Peyer's patch (tissue), 4 donors: ENCODE results near the gene HSD3B2. TPM values are rescaled to one million over a fixed set of nuclear protein-coding genes. Genes with fewer than 3 reads are reported as not detected.
"Not testable (repeated sequence)": the region's sequence is repeated elsewhere in the genome, so short reads cannot be mapped to it uniquely, and the experiment has no call there.

Experiments
- DNase-seq, 3 donors: peaks; one replicate each; pipeline ENCODE4 v3.0.0-alpha.2; 2017 to 2019
- H3K27ac ChIP-seq, 4 donors: fragments of 200-600 bp; sonication (generic); one replicate each; pipeline ENCODE4 v1.5.1; 2016 to 2019
- H3K27me3 ChIP-seq, 2 donors: fragments of 200-600 bp; sonication (generic); one replicate each; pipeline ENCODE4 v1.5.1; 2019
- H3K36me3 ChIP-seq, 3 donors: fragments of 200-600 bp; sonication (generic); one replicate each; pipeline ENCODE4 v1.5.1; 2016 to 2019
- H3K4me1 ChIP-seq, 4 donors: fragments of 200-600 bp; sonication (generic); one replicate each; pipeline ENCODE4 v1.5.1; 2016 to 2019
- H3K4me3 ChIP-seq, 4 donors: fragments of 200-600 bp; sonication (generic); 1 replicate in 3 of 4; 2 replicates in 1 of 4; pipeline ENCODE4 v1.5.1; 2016 to 2019; ENCODE audit warnings: mild to moderate bottlenecking in 1 of 4
- H3K9me3 ChIP-seq, 4 donors: fragments of 200-600 bp; sonication (generic); one replicate each; pipeline ENCODE4 v1.5.1; 2016 to 2019; ENCODE audit warnings: mild to moderate bottlenecking in 1 of 4
- POLR2A ChIP-seq, 2 donors: fragments of 450-650 bp; IDR thresholded peaks; one replicate each; pipeline ENCODE4 v1.5.1; 2017; ENCODE audit warnings: antibody characterized with exemption in 2 of 2, mild to moderate bottlenecking in 2 of 2, moderate library complexity in 2 of 2
- total RNA-seq, 4 donors: library from RNA; depleted of rRNA; stranded (reverse); fragments of >200 nt; gene quantifications; one replicate each; pipeline ENCODE4 v1.1.0, GENCODE V29; 2016
- TF ChIP-seq, protein P1 (sequence below), 6 experiments: fragments of 450-650 bp in 4 of 6; fragments of 200-600 bp in 2 of 6; sonication (generic) in 1 of 6; IDR thresholded peaks; one replicate each; pipeline ENCODE4 v1.5.1; 2017 to 2019; ENCODE audit warnings: antibody characterized with exemption in 6 of 6, mild to moderate bottlenecking in 3 of 6, moderate library complexity in 1 of 6

The HSD3B2 gene
- total RNA-seq, 4 donors from 2014 or later, result 14.9 to 132 (median 126) TPM; not detected in 1

DNA sequence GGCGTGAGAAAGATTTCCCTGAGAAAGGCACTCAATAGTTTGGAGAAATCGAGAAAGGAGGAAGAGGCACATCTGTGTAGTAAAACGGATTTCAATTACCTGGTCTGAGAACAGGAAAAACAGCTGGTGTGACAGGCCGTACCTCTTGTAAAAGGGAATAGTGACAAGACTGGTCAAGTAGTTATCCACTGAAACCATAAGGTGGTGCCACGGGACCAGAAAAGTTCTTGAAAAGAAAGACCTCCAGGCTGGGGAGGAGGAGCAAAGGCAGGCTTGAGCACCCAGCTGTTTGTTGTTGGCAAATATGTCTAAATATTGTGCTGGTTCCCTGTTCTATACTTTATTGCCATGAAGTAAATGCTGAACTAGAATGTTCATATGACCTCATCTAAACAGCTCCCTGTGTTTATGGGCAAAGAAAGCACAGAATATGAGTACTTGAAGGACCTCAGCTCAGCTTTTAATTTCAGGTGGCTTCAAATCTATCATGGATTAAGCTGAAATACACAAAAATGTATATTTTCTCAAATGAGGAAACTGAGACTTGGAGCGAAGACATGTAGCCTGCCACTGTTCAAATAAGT lies 42.4 kb upstream of the HSD3B2 start:
- DNase-seq, result peak in 1 of 3 donors; percentile 64
- Histone ChIP-seq H3K9me3 (no peaks in the 10 kb centered on the region), H3K27me3 (no peaks in the 10 kb centered on the region), H3K27ac (peak overlapping the region in 1 of 4 donors; percentile 39), H3K4me1 (peaks cover 0 to 10% (median 0%) of the 10 kb centered on the region in 4 donors), H3K4me3 (no peak overlapping the region), H3K36me3 (no peaks in the 10 kb centered on the region)
- TF ChIP-seq, protein P1, sequence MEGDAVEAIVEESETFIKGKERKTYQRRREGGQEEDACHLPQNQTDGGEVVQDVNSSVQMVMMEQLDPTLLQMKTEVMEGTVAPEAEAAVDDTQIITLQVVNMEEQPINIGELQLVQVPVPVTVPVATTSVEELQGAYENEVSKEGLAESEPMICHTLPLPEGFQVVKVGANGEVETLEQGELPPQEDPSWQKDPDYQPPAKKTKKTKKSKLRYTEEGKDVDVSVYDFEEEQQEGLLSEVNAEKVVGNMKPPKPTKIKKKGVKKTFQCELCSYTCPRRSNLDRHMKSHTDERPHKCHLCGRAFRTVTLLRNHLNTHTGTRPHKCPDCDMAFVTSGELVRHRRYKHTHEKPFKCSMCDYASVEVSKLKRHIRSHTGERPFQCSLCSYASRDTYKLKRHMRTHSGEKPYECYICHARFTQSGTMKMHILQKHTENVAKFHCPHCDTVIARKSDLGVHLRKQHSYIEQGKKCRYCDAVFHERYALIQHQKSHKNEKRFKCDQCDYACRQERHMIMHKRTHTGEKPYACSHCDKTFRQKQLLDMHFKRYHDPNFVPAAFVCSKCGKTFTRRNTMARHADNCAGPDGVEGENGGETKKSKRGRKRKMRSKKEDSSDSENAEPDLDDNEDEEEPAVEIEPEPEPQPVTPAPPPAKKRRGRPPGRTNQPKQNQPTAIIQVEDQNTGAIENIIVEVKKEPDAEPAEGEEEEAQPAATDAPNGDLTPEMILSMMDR (IDR thresholded peaks at IDR 0.05), result peak in 3 of 6 experiments; percentile 65 to 69 (median 65)
- no peak for TF ChIP-seq POLR2A (IDR thresholded peaks at IDR 0.05)

DNA sequence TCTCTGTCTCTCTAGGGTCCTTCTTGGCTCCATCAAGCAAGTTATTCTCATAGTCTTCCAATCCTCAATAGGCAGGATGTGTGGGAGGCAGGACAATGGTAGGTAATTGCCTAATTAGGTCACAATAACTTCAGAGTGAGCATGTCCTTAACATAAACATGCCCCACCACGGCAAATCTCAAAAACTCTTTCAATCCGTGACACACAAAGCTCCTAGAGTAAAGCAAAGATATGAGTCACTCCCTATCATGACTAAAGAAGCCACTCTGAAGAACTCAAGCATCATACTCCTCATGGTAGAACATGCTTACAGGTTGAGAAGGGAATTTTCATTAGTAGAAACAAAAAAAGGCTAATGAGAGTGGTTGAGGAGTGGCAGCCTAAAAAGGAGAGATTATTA lies 41.5 kb upstream of the HSD3B2 start:
- DNase-seq, result no peak
- H3K4me3 ChIP-seq, result no peak overlapping the region
- peaks cover 0 to 10% (median 0%) of the 10 kb centered on the region in 4 donors for H3K4me1 ChIP-seq
- no peaks in the 10 kb centered on the region for H3K27me3 ChIP-seq
- no peak for TF ChIP-seq POLR2A (IDR thresholded peaks at IDR 0.05)
- TF ChIP-seq, protein P1 (IDR thresholded peaks at IDR 0.05), result no peak
- no peaks in the 10 kb centered on the region for H3K36me3 ChIP-seq
- no peaks in the 10 kb centered on the region for H3K9me3 ChIP-seq
- peak overlapping the region in 1 of 4 donors; percentile 39 for H3K27ac ChIP-seq

DNA sequence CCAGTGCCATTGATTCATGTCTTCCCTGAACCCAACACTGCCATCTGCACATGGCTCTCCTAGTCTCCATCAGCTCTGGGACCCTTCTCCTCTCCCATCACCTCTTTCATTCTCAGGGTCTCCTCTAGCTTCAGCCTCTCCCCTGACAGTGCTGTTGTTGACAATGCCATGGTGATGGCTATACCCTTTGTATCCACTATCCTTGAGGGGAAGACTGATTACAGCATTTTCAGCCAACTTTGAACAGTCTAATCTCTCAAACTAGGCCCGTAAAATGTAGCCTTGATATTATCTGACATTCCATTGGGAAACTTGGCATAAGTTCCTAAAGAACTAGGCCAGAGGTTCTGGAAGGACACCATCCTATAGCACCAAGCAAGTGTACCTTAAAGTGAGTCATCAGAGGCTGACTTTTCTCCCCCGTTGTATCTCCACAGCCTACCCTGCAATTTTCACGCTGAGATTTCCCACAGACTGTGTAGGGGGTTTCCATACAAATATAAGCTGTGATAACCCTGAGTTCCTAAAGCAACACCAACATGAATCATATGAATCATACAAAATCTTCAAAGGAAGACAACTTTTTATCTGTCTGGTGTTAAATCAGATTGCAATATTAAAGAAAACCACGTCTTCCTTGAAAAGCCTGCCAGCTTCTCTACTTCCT lies 40.6 kb upstream of the HSD3B2 start:
- H3K9me3 ChIP-seq, result no peaks in the 10 kb centered on the region
- peaks cover 0 to 10% (median 0%) of the 10 kb centered on the region in 4 donors for H3K4me1 ChIP-seq
- H3K27ac ChIP-seq, result peak overlapping the region in 2 of 4 donors; percentile 47 to 64
- H3K36me3 ChIP-seq, result no peaks in the 10 kb centered on the region
- H3K27me3 ChIP-seq, result no peaks in the 10 kb centered on the region
- no peak overlapping the region for H3K4me3 ChIP-seq
- TF ChIP-seq, protein P1 (IDR thresholded peaks at IDR 0.05), result no peak
- TF ChIP-seq POLR2A (IDR thresholded peaks at IDR 0.05), result no peak
- DNase-seq, result no peak

DNA sequence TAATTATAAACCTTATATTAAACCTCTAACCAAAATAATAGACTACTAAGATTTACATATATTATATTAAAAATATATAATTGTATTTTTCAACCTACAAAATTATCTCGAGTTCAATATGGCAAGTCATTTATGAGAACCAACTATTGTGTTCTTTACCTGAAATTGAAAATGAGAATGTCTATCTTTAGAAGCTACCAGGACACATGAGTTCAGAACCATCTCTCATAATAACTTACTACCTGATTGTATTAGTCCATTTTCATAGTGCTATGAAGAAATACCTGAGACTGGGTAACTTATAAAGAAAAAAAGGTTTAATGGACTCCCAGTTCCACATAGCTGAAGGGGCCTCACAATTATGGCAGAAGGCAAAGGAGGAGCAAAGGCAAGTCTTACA lies 39.6 kb upstream of the HSD3B2 start:
- no peaks in the 10 kb centered on the region for H3K36me3 ChIP-seq
- H3K27ac ChIP-seq, result no peak overlapping the region
- H3K27me3 ChIP-seq, result no peaks in the 10 kb centered on the region
- no peak overlapping the region for H3K4me3 ChIP-seq
- H3K9me3 ChIP-seq, result no peaks in the 10 kb centered on the region
- no peak for TF ChIP-seq POLR2A (IDR thresholded peaks at IDR 0.05)
- TF ChIP-seq, protein P1 (IDR thresholded peaks at IDR 0.05), result no peak
- DNase-seq, result no peak
- H3K4me1 ChIP-seq, result peaks cover 0 to 15% (median 0%) of the 10 kb centered on the region in 4 donors

- no peak for DNase-seq
- H3K4me3 ChIP-seq, result no peak overlapping the region
Measured at GRCh38 chr1:119376594-119376993, 38.4 kb upstream of the HSD3B2 start.

DNA sequence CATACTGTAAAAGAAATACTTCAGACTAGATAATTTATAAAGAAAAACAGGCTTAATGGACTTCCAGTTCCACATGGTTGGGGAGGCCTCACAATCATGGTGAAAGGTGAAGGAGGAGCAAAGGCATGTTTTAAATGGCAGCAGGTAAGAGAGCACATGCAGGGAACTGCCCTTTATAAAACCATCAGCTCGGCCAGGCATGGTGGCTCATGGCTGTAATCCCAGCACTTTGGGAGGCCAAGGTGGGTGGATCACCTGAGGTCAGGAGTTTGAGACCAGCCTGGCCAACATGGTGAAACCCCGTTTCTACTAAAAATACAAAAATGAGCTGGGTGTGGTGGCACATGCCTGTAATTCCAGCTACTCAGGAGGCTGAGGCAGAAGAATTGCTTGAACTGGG lies 37.4 kb upstream of the HSD3B2 start:
- Histone ChIP-seq H3K4me3 (peak overlapping the region in 1 of 4 donors; percentile 40), H3K4me1 (peaks cover 0 to 15% (median 0%) of the 10 kb centered on the region in 4 donors)
- DNase-seq, H3K27me3 ChIP-seq, H3K27ac ChIP-seq, H3K9me3 ChIP-seq, H3K36me3 ChIP-seq: not testable (repeated sequence)

More at GRCh38 chr1:119376594-119376993, 38.4 kb upstream of the HSD3B2 start:
- Histone ChIP-seq H3K36me3 (no peaks in the 10 kb centered on the region), H3K27me3 (no peaks in the 10 kb centered on the region), H3K9me3 (no peaks in the 10 kb centered on the region), H3K4me1 (peaks cover 0 to 15% (median 0%) of the 10 kb centered on the region in 4 donors), H3K27ac (no peak overlapping the region)
- TF ChIP-seq, protein P1 (IDR thresholded peaks at IDR 0.05), result no peak
- TF ChIP-seq POLR2A (IDR thresholded peaks at IDR 0.05), result no peak
